DOHH2 (cell line): ENCODE results near the gene ITGAL.

ENCODE experiments used
- CTCF ChIP-seq: fragments of 200-600 bp; sonication (generic); IDR thresholded peaks from one replicate; pipeline ENCODE4 v1.5.1; 2014; ENCODE audit warnings: antibody characterized with exemption, mild to moderate bottlenecking, low read depth, low read length; ENCODE audit not compliant: poor library complexity, severe bottlenecking
- EZH2phosphoT487 ChIP-seq: fragments of 200-600 bp; sonication (generic); IDR thresholded peaks from 2 replicates; pipeline ENCODE4 v1.6.1; 2017; ENCODE audit warnings: borderline replicate concordance, mild to moderate bottlenecking, antibody characterized with exemption, low read length, moderate library complexity, mixed read lengths

DNA sequence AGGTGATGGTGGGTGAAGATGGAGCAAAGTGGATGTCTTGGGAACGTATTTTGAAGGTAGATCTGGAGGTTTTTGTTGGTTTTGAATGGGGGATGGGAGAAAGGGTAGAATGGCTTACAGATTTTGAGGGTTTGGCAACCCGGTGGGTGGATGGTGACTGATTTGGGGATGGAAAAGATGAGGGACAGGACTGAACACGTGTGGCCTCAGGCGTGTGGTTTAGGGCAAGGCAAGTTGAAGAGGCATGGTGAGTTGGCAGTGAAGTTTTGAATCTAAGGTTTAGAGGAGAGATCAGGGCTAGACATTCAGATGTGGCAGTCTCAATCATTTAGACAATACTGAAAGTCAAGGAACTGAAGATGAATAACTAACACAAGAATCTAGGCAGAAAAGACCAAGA is 37.7 kb upstream of the ITGAL start:
- TF ChIP-seq EZH2phosphoT487 (no peak), CTCF (no peak)
